CMK (cell line): ENCODE data around the gene NAT8.
"Not testable (repeated sequence)": the region's sequence is repeated elsewhere in the genome, so short reads cannot be mapped to it uniquely, and the experiment has no call there.

ENCODE experiments used
- DNase-seq: peaks from one replicate; pipeline ENCODE4 v3.0.0-alpha.2; 2010; ENCODE audit warnings: low read depth

Gene NAT8

GRCh38 chr2:73636977-73637376, 5.2 kb downstream of the NAT8 start:
- not testable (repeated sequence) for DNase-seq

GRCh38 chr2:73630662-73631266, 11.5 kb downstream of the NAT8 start:
- not testable (repeated sequence) for DNase-seq

- DNase-seq: not testable (repeated sequence)
Observed at GRCh38 chr2:73628493-73628892, 13.7 kb downstream of the NAT8 start.

GRCh38 chr2:73626237-73626636, 16.0 kb downstream of the NAT8 start:
- not testable (repeated sequence) for DNase-seq

- DNase-seq: not testable (repeated sequence)
Observed at GRCh38 chr2:73624625-73625024, 17.6 kb downstream of the NAT8 start.

- not testable (repeated sequence) for DNase-seq
Observed at GRCh38 chr2:73624036-73624435, 18.2 kb downstream of the NAT8 start.

- not testable (repeated sequence) for DNase-seq
Observed at GRCh38 chr2:73619925-73620324, 22.3 kb downstream of the NAT8 start.

GRCh38 chr2:73614997-73615396, 27.2 kb downstream of the NAT8 start:
- no peak for DNase-seq

- DNase-seq: no peak
Observed at GRCh38 chr2:73614105-73614504, 28.1 kb downstream of the NAT8 start.

GRCh38 chr2:73611867-73612266, 30.4 kb downstream of the NAT8 start:
- no peak for DNase-seq

GRCh38 chr2:73611193-73611592, 31.0 kb downstream of the NAT8 start:
- DNase-seq: no peak

GRCh38 chr2:73610111-73610510, 32.1 kb downstream of the NAT8 start:
- DNase-seq: no peak

- DNase-seq: not testable (repeated sequence)
Observed at GRCh38 chr2:73604589-73604988, 37.6 kb downstream of the NAT8 start.

- not testable (repeated sequence) for DNase-seq
Observed at GRCh38 chr2:73603099-73603588, 39.1 kb downstream of the NAT8 start.

- DNase-seq: no peak
Observed at GRCh38 chr2:73601780-73602179, 40.4 kb downstream of the NAT8 start.

- DNase-seq: no peak
Observed at GRCh38 chr2:73594251-73594650, 48.0 kb downstream of the NAT8 start.

GRCh38 chr2:73593680-73594079, 48.5 kb downstream of the NAT8 start:
- no peak for DNase-seq
